Measurements from ENCODE around the gene SHISAL1. TPM values are rescaled to one million over a fixed set of nuclear protein-coding genes. Genes with fewer than 3 reads are reported as not detected.

Gene SHISAL1
- total RNA-seq, 1 experiment from 2014 or later = 2.9 TPM

DNA sequence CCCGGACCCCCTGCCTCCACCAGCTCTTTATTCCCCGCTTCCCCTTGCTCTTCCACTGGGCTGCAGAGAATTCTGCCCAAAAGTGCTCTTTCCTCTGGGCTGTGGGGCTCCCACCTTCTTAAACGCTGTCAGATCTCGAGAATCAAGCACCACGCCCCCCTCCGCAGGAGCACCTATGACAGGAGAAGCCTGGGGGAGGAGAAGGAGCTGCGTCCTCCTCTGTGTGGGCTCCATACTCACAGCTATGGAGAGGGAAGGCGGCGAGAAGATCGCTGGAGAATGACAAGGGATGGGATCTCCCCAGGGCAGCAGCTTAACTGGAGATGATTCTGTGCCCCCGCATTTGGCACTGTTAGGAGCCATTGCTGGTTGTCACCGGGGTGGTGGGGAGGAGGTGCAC is 19.7 kb downstream of the SHISAL1 start:
- Histone ChIP-seq H3K18ac (ENCODE audit: insufficient read length, low read depth, low read length) (no peak overlapping the region), H4K20me1 (ENCODE audit: control insufficient read depth, insufficient read depth, insufficient read length) (no peaks in the 10 kb centered on the region), H3K4ac (ENCODE audit: low read depth, low read length) (no peak overlapping the region), H3K56ac (ENCODE audit: insufficient read length, low read depth, low read length) (no peak overlapping the region), H3K79me2 (ENCODE audit: insufficient read depth, low read length) (no peaks in the 10 kb centered on the region), H3K14ac (ENCODE audit: insufficient read depth, low read length) (no peak overlapping the region), H4K5ac (ENCODE audit: insufficient read length, low read depth, low read length) (no peak overlapping the region), H3K23ac (ENCODE audit: insufficient read length, low read depth, low read length) (no peak overlapping the region), H4K91ac (ENCODE audit: insufficient read length, low read depth, low read length) (no peak overlapping the region), H3K79me1 (ENCODE audit: insufficient read depth, low read depth, low read length, poor library complexity, severe bottlenecking) (no peaks in the 10 kb centered on the region), H3K4me1 (ENCODE audit: insufficient read depth, low read length) (no peaks in the 10 kb centered on the region; the same call in 1 of the 2 replicates), H3K9ac (ENCODE audit: extremely low read depth, insufficient read length, low read length) (no peak overlapping the region), H2AK5ac (ENCODE audit: insufficient read length, low read length) (no peak overlapping the region), H2BK20ac (ENCODE audit: low read depth, low read length, poor library complexity, severe bottlenecking) (no peak overlapping the region), H3T11ph (ENCODE audit: low read length) (no peak overlapping the region), H2BK5ac (ENCODE audit: insufficient read length, low read length) (no peak overlapping the region), H2BK15ac (ENCODE audit: low read depth, low read length) (no peak overlapping the region), H3K27ac (ENCODE audit: insufficient read length, low read depth, low read length) (no peak overlapping the region), H2BK120ac (ENCODE audit: low read depth, low read length, poor library complexity, severe bottlenecking) (no peak overlapping the region), H2BK12ac (ENCODE audit: insufficient read length, low read depth, low read length) (no peak overlapping the region), H4K8ac (replicated peaks; ENCODE audit: insufficient read length, low read depth, low read length) (no peak overlapping the region), H3K9me3 (ENCODE audit: control insufficient read depth, low read depth, low read length) (no peaks in the 10 kb centered on the region), H3K27me3 (ENCODE audit: insufficient read depth, low read length) (no peaks in the 10 kb centered on the region), H3K23me2 (ENCODE audit: insufficient read length, low read depth, low read length, poor library complexity, severe bottlenecking) (no peaks in the 10 kb centered on the region), H3K4me2 (ENCODE audit: insufficient read depth, insufficient read length, low read length) (no peak overlapping the region), H2AFZ (ENCODE audit: low read length) (no peak overlapping the region)
- no CpG with 5 or more reads among the region's 12 CpGs for whole genome bisulfite sequencing (ENCODE audit: extremely low coverage, insufficient read length, low lambda C conversion rate)
- Mint-ChIP-seq H3K27ac (peak overlapping the region in 1 of 3 experiments; percentile 29; a peak in 2 of 7 replicates), H3K9me3 (peaks cover 18 to 20% of the 10 kb centered on the region in 2 experiments), H3K36me3 (ENCODE audit: insufficient read depth in 1 of 3, low read depth in 3 of 3) (peaks cover 5 to 12% (median 6%) of the 10 kb centered on the region in 3 experiments; a peak in 6 of 7 replicates), H3K4me3 (no peak overlapping the region), H3K4me1 (peaks cover 35 to 43% of the 10 kb centered on the region in 2 experiments), H3K27me3 (ENCODE audit: low read depth) (no peaks in the 10 kb centered on the region; the same call in 1 of the 2 replicates)
- no peak for DNase-seq
- TF ChIP-seq, protein P1, sequence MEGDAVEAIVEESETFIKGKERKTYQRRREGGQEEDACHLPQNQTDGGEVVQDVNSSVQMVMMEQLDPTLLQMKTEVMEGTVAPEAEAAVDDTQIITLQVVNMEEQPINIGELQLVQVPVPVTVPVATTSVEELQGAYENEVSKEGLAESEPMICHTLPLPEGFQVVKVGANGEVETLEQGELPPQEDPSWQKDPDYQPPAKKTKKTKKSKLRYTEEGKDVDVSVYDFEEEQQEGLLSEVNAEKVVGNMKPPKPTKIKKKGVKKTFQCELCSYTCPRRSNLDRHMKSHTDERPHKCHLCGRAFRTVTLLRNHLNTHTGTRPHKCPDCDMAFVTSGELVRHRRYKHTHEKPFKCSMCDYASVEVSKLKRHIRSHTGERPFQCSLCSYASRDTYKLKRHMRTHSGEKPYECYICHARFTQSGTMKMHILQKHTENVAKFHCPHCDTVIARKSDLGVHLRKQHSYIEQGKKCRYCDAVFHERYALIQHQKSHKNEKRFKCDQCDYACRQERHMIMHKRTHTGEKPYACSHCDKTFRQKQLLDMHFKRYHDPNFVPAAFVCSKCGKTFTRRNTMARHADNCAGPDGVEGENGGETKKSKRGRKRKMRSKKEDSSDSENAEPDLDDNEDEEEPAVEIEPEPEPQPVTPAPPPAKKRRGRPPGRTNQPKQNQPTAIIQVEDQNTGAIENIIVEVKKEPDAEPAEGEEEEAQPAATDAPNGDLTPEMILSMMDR (conservative IDR thresholded peaks at IDR 0.05) = no peak
